M059J (cell line): ENCODE results near the gene IMMP2L. TPM values are rescaled to one million over a fixed set of nuclear protein-coding genes. Genes with fewer than 3 reads are reported as not detected.

Experiments used
- DNase-seq: peaks from one replicate; pipeline ENCODE4 v3.0.0-alpha.2; 2012; ENCODE audit warnings: low read depth
- total RNA-seq: library from RNA; depleted of rRNA; stranded (reverse); fragments of >200 nt; shearing (Covaris generic); gene quantifications from 2 replicates; pipeline ENCODE4 v1.2.3, GENCODE V29; 2014

Gene IMMP2L
- total RNA-seq, 1 experiment from 2014 or later, result 8.6 TPM

DNA sequence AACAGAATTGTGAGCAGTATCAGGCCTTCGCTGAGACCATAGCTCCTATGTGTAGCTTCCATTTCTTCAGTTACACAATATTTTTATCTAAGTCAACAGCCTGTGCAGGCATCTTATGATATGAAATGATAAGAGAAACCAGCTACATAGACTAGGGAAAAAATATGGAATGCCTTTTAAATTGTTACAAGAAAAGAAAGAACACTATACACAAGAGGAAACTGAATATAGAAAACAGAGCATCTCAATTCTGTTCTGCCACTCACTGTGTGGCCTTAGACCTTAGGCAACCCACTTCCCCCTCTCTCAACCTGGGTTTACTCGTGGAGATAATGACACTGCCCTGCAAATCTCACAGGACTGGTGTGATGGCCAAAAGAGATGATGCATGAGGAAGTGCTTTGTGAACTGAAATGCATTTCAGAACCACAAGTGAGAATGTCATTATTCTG is 338.5 kb downstream of the IMMP2L start:
- no peak for DNase-seq

DNA sequence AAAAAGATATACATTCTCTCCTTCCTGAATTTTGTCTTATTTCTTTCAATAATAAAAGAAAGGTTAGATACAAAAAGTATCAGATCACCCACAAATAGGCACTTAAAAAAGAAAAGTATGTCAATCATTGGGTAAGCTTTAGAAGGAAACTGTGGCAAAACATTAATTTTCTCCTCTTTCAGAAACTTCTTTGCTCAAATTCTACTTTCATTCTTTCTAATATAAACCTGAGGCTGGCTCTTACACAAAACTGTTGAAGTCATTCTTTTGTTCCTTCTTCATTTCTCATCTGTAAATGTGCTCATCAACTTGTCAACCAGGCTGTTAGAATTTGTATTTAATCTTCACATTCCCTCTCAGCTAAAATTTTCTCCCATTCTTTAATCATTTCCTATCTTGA is 346.7 kb downstream of the IMMP2L start:
- no peak for DNase-seq

DNA sequence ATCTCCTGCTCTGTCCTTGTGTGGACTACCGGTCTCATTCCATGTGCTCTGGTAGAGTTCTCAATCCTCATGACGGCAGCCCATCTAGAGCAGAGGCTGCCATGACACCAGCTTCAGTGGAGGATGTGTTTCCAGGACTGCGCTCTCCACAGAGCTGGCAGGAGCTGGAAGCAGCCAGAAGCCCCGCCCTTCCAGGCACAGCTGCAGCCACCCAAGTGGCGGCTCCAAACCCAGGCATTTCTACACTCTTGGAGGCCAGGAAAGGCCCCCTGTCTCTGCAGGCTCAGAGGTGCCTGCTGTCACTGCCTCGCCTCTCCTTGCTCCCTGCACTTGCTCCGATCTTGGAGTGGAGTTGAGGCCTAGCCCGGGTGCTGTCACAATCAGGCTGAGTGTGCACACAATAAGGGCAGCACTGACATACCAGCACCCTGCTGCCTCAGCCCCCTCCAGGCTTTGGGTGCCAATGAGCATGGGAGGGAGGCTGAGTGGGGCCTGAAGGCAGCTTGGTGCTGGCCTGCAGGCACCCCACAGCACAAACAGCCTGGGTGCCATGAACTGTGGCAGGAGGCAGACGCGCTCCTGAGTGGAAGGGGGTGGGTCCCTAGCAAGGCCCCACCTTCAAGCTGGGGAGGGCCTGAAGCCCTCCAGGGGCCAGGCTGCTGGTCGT is 349.3 kb downstream of the IMMP2L start:
- DNase-seq, result no peak

DNA sequence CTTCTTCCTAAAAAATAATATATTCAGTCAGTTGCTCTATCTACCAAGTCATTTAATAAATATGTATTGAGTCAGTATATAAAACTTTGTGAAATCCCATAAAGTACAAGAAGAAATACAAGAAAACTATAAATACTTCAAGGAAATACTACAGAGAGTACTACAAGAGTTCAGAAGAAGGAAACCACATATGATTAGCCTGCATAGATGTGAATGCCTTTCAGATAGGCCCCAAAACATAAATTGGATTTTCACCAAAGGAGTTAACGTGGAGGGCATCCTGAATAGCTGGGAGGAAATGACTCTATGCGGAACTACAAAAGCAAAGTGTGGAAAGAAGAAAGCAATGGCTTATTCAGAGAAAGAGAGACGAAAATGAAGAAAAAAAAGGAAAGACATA is 351.3 kb downstream of the IMMP2L start:
- peak; percentile 36 for DNase-seq

DNA sequence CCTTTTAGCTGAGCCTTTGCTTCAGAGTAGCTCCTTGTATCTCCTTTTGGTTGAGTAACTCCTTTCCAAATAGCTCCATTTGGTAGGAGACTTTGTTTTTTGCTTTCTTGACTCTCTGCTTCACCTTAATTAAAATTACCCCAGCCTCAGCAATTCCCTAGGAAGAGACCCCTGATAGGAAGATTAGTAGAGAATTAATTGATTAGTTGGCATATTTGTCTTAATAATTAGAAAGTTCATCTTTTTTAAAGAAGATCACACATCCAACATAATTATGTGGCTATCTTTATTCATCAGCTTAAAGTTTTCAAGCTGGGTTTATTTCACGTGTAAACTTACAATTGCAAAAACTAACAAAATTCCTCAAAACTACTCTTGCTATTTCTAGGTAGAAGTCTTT is 352.2 kb downstream of the IMMP2L start:
- no peak for DNase-seq

DNA sequence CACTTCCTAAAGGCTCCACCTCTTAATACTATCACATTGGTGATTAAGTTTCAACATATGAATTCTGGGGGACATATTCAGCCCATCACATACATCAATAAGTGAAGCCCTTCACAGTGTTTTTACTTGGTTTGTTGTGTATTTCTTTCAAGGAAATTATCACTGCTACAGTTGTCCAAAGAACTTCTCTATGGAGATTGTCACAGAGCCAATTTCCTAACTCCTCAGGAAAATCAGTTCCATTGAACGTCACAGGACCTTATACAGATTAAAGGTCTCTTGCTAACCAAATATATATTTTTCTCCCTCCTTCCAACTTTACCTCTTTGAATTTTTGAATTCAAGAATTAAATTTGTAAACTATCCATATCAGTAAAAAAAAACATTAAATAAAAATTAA is 357.0 kb downstream of the IMMP2L start:
- DNase-seq, result no peak

DNA sequence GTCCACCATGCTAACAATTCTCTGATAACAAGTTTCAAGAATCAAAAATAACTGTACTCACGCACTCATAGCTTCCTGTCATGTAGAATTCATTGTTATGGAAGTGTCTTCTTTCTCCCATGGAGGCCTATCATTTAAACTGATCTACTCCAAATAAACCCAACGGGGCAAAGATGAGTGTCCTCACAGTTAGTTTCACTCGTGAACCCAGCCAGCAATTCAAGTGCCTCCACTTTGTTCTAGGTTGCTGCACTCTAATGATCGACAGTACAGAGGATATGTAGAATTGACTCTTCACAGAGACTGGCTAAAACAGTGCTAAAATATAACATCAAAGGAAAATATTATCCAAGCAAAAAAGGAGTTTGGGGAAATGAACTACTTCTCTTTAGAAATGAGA is 360.0 kb downstream of the IMMP2L start:
- no peak for DNase-seq

DNA sequence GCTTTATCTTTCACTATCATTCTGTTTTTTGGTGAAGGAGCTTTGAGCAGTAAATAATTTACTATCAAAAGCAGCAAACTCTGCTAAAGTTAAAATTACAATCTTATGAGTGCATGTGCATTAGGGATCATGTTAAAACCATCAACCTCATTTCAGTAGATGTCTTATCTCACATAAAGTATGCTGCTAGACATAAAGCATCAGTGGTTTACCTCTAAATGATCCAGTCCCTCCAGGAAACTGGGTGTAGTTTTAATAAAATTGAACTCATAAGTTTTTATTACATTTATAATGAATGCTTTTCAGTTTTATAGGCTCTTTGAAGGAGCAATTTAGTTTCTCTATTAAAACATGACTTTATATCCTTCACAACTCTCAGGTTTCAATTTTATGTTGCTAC is 362.6 kb downstream of the IMMP2L start:
- peak; percentile 22 for DNase-seq

DNA sequence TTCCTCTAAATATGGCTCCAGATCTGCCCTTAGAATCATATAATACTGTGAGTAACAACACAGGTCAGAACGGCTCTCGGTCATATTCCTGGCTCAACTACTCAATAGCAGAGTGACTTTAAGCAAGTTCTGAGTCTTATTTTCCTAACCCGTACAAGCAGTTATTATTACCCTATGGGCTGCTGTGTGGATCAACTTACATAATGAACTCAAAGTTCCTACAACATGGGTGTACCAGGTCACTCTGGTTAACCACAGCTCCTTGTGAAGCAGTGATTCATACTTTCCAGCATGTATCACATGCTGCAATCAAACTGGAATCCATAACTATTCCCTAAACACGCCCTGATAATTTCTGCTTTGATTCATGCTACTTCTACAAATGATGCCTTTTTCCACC is 364.0 kb downstream of the IMMP2L start:
- peak; percentile 99 for DNase-seq

DNA sequence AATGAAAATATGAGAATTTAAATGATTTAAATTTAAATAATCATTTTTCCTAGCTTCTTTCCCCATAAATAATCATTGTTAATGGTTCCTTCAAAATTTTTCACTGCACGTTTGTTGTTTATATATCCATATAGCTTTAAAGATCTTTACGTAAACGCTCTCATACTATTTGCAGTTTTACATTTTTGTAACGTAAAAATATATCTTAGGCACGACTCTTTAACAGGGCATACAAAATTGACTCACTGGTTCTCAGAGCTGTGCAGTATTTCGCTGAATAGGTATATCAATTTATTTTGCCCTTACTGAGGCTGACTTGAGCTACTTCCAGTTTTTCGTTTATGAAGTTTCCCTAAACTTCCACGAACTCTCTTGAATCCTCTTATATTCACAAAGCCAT is 365.6 kb downstream of the IMMP2L start:
- no peak for DNase-seq

DNA sequence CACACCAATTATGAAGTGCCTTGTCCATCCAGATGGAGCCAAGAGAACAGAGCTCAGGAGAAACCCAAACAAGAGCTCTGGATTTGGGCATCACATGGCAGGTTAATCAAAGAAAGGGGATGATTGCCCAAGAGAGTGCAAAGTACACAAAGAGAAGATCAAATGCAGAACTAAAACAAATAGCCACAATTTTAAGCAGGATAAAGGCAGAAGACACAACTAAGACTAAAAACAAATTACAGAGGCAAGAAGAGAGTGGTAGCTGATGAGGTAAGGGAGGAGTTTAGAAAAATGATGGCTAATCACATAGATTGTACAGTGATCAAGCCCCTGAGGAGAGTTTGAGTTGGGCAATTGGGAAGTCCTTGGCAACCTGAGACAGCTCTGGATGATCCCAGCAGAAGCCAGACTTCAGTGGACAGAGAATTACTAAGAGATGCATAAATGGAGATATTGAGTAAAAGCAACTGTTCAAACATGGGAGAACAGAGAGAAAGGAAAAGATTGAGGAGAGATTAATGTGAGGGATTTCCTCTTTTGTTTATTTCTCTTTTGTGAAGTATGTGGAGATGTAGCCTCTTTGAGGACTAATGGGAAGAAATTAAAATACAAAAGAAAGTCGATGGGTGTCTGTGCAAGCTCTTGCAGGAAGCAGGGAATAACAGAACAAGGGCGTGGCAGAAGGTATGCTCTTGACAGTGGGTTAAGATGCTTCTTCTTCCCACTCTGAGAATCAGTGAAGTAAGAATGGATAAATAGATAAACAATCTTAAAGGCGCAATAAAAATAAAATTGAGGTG is 369.5 kb downstream of the IMMP2L start:
- no peak for DNase-seq

DNA sequence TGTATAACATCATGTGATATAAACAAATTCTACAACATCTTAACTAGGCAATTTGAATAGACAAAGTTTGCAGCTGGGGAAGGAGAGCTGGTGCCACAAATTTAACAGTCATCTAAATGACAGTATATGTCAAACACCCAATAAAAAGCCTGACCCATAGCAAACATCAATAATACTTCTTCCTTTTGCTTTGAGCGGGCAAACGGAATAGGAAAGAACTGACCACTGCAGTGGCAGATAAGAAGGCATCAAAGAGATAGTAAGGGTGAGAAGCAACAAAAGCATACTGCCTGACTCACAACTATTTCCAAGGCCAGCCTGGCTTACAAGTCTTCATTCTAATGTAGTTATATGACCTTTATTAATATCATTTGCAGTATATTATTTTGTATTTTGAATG is 371.5 kb downstream of the IMMP2L start:
- no peak for DNase-seq

DNA sequence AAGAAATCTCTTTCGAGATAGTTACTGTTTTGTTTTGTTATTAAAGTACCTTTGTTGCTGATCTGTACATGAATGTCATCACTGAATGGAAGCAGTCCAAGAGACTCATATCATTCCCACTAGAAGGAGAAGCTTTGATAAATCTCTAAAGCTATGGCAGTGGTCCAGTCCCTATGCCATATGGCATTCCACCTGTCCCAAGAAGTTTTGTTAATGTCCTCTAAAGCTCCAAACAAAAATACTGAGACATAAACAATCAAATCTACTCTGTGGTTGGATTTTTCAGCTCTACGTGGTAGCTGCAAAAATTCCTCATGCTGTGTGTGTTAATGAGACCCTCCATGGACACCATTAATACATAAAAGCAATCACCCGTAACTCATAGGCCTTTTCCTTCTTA is 377.3 kb downstream of the IMMP2L start:
- no peak for DNase-seq

DNA sequence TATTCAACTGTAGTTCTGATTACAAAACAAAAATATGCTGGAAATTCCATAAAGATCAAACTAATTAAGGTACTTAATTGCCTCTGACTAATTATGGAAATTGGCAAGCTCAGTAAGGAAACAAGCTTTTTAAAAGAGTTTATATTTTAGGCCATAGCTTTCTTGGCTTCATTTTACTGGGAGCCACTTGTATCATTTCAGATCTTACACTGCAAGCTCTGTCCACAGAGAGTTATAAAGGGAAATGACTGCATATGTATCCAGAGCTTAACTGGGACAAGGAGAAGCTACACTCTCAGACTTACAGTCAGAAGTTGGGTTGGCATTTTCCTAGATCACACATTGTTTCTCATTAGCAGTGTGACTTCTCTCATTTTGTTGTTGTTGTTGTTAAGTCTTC is 379.0 kb downstream of the IMMP2L start:
- no peak for DNase-seq

DNA sequence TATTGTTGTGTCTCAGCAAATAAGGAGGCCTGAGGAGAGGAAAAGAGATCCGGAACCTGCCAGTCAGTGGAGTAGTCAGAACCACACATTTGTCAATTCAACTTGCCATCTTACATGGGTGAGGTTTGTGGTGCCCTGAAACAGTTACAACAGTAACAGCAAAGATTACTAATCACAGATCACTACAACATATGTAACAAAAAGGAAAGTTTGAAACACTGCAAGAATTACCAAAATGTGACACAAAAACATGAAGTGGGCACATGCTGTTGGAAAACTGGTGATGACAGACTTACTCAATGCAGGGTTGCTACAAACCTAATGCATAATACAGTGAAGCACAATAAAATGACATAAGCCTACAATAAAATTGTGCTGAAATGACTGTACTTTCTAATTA is 382.0 kb downstream of the IMMP2L start:
- DNase-seq, result no peak

DNA sequence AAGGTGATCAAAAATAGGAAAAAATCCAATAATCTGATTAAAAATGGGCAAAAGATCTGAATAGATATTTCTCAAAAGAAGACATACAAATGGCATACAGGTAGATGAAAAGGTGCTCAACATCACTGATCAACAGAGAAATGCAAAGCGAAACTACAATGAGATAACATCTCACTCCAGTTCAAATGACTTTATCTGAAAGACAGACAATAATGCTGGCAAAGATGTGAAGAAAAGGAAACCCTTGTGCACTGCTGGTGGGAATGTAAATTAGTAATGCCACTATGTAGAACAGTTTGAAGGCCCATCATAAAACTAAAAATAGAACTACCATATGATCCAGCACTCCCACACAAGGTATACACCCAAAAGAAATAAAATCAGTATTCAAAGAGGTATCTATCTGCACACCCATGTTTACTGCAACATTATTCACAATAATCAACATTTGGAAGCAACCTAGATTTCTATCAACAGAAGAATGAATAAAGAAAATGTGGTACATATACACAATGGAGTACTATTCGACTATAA is 386.3 kb downstream of the IMMP2L start:
- DNase-seq, result no peak

DNA sequence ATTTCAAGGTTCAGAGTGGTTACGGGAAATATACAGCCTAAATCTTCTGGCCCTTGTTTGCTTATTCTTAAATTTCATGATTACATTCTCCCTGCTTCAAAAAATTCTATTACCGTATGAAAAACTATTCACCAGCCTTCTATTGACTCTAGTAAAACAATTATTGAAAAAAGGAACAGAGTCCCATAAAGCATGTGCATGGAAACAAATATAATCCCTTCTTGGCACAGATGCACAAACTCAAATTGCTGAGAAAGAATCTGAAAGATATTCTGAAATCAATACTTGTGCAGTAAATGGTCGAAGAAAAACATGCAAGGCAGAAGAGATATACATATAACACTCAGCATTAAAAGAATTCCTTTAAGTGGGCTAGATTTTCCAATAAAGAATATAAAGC is 387.8 kb downstream of the IMMP2L start:
- DNase-seq, result no peak

DNA sequence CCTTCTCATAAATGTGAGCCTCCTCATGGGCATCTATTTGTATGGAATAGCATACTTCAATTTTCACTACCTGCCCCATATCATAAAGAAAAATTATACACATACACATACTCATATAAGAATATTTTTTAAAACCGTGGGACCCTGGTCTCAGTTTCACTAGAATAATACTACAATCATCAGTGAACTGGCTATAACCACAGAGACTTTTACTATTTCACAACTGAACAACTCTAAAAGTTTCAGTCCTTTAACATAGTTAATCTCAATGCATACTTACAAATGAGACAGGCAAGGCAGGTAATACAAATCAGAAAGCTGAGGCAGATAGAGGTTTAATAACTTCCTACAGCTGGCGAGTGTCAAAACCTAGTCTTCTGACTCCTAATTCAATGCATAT is 388.3 kb downstream of the IMMP2L start:
- no peak for DNase-seq

DNA sequence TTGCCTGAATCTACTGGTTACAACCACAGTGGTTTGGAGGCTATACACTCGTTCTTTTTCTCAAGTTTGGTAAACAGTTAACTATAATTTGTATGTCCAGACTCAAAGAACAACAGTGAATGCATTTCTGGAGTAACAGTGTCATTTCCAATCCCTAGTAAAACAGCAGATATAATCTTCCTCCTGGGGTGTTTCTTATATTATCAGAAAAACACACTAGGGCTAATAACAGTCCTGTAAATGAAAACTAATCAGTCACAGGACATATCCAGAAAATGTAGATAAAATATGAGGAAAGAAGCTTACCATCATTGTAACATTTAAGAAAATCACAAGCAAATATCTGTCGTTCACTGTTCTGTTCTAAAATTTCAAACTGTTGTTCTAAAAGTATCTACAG is 388.8 kb downstream of the IMMP2L start:
- DNase-seq, result no peak

DNA sequence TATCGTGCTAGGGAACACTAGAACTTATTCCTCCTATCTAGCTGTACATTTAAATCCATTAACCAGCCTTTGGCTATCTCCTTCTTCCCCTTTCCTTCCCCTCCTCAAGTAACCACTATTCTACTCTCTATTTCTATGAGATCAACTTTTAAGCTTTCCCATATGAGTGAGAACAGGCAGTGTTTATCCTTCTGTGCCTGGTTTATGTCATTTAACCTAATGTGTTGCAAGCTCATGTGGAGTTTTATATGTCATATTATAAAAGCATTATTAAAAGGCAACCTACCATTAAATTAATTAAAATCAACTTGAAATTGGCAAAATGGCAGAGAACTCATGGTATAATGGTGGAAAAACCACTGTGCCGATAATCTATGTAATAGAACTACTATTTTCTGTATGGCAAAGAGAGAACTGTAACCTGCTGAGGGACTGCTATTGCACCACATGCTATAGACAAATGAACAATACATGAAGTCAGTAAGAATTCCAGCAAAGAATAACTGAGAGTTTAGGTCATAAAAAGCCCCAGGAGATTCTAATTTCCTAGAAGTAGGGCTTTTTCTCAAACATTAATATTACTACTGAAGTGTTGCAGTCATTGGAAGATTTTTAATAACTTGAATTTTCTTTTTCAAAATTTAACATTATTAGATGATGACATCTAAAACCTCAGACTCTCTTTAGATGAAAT is 389.6 kb downstream of the IMMP2L start:
- no peak for DNase-seq

DNA sequence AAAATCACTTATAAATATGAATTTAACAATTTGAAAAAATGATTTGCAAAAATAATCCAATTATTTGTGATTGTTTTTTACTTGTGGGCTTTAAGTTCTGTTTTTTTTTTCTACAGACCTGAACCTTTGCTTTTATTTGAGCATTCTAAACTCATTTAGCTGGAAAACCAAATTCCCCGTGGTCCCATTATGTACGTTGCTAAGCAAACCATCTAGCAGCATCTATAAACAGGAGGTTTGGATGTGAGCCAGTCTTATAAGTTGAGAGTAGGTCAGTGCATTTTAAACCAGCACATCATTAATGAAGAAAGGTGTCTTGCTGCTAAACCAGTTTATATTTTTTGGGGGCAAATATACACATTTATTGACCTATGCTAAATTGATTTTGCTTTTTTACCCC is 394.1 kb downstream of the IMMP2L start:
- DNase-seq, result peak; percentile 71

DNA sequence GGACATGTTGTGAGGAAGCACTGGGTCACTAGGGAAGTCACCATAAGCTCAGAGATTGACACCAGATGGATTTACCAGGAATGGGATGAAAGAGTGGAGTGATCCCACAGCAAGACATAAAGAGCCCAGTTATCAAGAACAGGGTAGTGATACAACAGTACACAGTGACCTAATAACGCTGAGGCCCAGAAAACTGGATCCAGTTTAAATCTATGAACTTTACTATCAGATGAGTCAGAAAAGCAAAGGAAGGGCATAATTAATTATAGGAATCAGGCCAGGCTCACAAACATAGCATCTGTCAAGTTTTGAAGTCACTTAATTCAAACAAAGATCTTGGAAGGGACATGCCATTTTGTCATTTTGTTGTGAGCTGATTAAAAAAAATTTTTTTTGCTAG is 397.9 kb downstream of the IMMP2L start:
- DNase-seq, result peak; percentile 52

DNA sequence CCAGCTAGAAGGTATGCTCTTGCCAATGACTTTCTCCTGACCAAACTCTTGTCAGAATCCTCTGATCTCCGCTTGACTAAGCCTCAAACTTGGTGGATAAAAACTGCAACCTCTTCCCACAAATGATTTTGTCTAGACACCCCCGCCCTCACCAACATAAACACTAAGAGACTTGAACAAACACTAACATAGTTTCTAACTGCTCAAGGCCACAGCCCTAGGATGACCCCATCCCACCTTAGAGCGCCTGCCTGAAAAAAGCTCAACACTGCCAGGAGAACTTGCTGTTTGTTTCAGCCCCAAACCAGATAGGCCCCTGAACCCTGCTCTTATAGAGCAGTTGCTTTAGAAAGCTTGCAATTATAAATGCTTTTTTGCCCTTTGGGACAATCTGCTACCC is 399.6 kb downstream of the IMMP2L start:
- DNase-seq, result peak; percentile 40
